HUES64 (cell line): Measurements from ENCODE around the gene POU5F2.

Experiments used
- H3K27ac ChIP-seq: 2 replicates; pipeline ENCODE4 v1.7.0; 2013; ENCODE audit warnings: low read depth, low read length, inconsistent platforms
- H3K27me3 ChIP-seq: 2 replicates; pipeline ENCODE4 v1.6.1; 2013; ENCODE audit warnings: mild to moderate bottlenecking, low read length; ENCODE audit not compliant: insufficient read depth
- H3K36me3 ChIP-seq: 2 replicates; pipeline ENCODE4 v1.6.1; 2013; ENCODE audit warnings: mild to moderate bottlenecking, low read length; ENCODE audit not compliant: insufficient read depth
- H3K4me1 ChIP-seq: 2 replicates; pipeline ENCODE4 v1.6.1; 2013; ENCODE audit warnings: mild to moderate bottlenecking, low read length, moderate library complexity; ENCODE audit not compliant: insufficient read depth
- H3K4me3 ChIP-seq: 2 replicates; pipeline ENCODE4 v1.5.1; 2013; ENCODE audit warnings: mild to moderate bottlenecking, low read length, moderate library complexity
- H3K9ac ChIP-seq: 2 replicates; pipeline ENCODE4 v1.6.1; 2013; ENCODE audit warnings: mild to moderate bottlenecking, low read depth, low read length
- H3K9me3 ChIP-seq: 2 replicates; pipeline ENCODE4 v1.6.1; 2013; ENCODE audit warnings: low read depth, low read length; ENCODE audit not compliant: insufficient read depth
- WGBS: fragments of 150-250, 120-280 bp; methylation state at CpG from one replicate; pipeline ENCODE4 v1.1.7; 2013; ENCODE audit warnings: missing lambda C conversion rate; 5-methylcytosine and 5-hydroxymethylcytosine counted together

POU5F2 gene

DNA sequence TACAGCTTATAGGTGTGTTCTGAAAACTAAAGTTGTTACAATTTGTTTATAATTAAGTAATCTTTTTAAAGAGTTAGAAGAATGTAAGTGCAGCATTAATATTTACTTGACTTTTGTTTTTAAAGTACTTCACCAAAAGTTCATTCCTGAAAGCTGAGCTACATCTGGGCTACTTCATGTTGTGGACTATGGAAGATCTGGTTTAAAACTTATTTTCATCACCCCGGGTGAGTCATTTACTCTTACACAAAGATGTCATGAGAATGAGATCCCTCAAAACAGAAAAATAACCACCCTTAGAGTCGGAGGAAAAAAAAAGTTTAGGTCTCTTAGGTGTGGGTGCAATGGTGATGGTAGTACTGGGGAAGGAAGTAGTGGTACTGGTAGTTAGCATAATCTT lies 5.1 kb downstream of the POU5F2 start:
- Histone ChIP-seq H3K27me3 (no peaks in the 10 kb centered on the region), H3K27ac (no peak overlapping the region)
- 87% methylated on average over 2 of the region's 2 CpGs for WGBS

DNA sequence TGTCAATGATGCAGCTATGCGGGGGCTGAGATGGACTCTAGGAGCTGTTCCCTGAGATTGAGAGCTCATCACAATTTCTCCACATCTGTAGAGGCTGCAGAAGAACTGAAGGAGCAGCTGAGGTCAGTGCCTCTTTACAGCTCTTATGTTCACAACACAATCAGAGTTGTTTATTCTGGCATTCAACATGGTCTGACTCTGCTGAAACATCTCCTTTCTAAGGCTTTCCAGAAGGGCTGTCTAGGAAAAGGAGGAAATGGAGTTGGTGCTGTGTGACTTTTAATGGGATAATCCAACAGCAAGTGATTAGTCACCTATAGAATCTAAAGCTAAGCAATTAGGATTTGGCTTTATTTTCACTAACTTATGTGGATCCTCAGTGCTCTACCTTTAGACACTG lies 6.0 kb downstream of the POU5F2 start:
- H3K4me3 ChIP-seq: no peak overlapping the region
- no peaks in the 10 kb centered on the region for H3K27me3 ChIP-seq
- no peak overlapping the region for H3K9ac ChIP-seq
- no peak overlapping the region for H3K27ac ChIP-seq
- no peaks in the 10 kb centered on the region; the same call in 1 of the 2 replicates for H3K9me3 ChIP-seq
- H3K36me3 ChIP-seq: no peaks in the 10 kb centered on the region
- H3K4me1 ChIP-seq: no peaks in the 10 kb centered on the region
- WGBS: 96% methylated on average over 1 of the region's 1 CpG

More for the DNA sequence above, 5.1 kb downstream of the POU5F2 start:
- Histone ChIP-seq H3K36me3 (no peaks in the 10 kb centered on the region), H3K9ac (no peak overlapping the region), H3K4me1 (no peaks in the 10 kb centered on the region), H3K4me3 (no peak overlapping the region), H3K9me3 (no peaks in the 10 kb centered on the region; the same call in 1 of the 2 replicates)

GRCh38 chr5:93731987-93732386 lies 9.4 kb downstream of the POU5F2 start:
- Histone ChIP-seq H3K9ac (no peak overlapping the region), H3K27ac (no peak overlapping the region), H3K36me3 (no peaks in the 10 kb centered on the region), H3K27me3 (no peaks in the 10 kb centered on the region), H3K9me3 (no peaks in the 10 kb centered on the region), H3K4me1 (no peaks in the 10 kb centered on the region), H3K4me3 (no peak overlapping the region)
- WGBS: 88% methylated on average over 3 of the region's 3 CpGs

DNA sequence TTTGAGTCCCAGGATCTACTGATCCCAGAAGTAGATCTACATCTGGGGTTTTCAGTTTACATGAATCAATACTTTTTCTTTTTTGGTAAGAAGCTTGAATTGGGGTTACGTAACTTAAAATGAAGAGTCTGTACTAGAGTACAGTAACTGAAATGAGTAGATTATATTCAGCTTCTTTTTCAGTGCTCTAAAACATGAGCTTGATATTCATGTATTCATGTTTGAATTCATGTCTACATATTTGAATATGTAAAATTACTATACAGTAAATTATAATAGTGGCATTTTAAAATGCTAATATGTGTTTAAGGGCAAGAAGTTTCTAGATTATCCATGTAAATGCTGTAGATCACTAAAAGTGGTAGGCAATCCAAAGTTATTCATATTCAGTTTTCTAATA lies 14.8 kb downstream of the POU5F2 start:
- WGBS: 80% methylated on average over 1 of the region's 1 CpG
- Histone ChIP-seq H3K9me3 (no peaks in the 10 kb centered on the region), H3K27ac (no peak overlapping the region), H3K27me3 (no peaks in the 10 kb centered on the region), H3K4me3 (no peak overlapping the region), H3K36me3 (no peaks in the 10 kb centered on the region), H3K4me1 (peaks cover 33% of the 10 kb centered on the region), H3K9ac (no peak overlapping the region)

DNA sequence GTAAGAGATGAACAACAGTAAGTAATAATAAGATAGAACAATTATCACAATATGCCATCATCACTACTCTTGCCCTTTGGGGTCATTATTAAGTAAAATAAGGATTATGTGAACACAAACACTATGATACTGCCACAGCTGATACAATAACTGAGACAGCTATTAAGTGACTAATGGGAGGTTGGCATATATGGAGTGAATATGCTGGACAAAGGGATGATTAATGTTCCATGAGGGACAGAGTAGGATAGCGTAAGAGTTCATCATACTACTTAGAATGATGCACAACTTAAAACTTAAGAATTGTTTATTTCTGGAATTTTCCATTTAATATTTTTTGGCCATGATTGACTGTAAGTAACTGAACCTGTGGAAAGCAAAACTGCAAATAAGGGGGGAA lies 16.6 kb downstream of the POU5F2 start:
- H3K36me3 ChIP-seq: no peaks in the 10 kb centered on the region
- no peaks in the 10 kb centered on the region for H3K27me3 ChIP-seq
- H3K9me3 ChIP-seq: no peaks in the 10 kb centered on the region
- peaks cover 33% of the 10 kb centered on the region for H3K4me1 ChIP-seq
- H3K9ac ChIP-seq: no peak overlapping the region
- WGBS: no CpG with 5 or more reads among the region's 1 CpG
- H3K27ac ChIP-seq: no peak overlapping the region
- H3K4me3 ChIP-seq: no peak overlapping the region

GRCh38 chr5:93723681-93724080 lies 17.7 kb downstream of the POU5F2 start:
- Histone ChIP-seq H3K4me3 (no peak overlapping the region), H3K36me3 (no peaks in the 10 kb centered on the region), H3K27me3 (no peaks in the 10 kb centered on the region), H3K27ac (no peak overlapping the region), H3K9ac (no peak overlapping the region), H3K4me1 (peaks cover 33% of the 10 kb centered on the region), H3K9me3 (no peaks in the 10 kb centered on the region)
- WGBS: 92% methylated on average over 3 of the region's 4 CpGs

GRCh38 chr5:93723005-93723404 lies 18.4 kb downstream of the POU5F2 start:
- peaks cover 33% of the 10 kb centered on the region for H3K4me1 ChIP-seq
- H3K9me3 ChIP-seq: no peaks in the 10 kb centered on the region
- H3K9ac ChIP-seq: no peak overlapping the region
- H3K27me3 ChIP-seq: no peaks in the 10 kb centered on the region
- no peaks in the 10 kb centered on the region for H3K36me3 ChIP-seq
- H3K27ac ChIP-seq: no peak overlapping the region
- H3K4me3 ChIP-seq: no peak overlapping the region

DNA sequence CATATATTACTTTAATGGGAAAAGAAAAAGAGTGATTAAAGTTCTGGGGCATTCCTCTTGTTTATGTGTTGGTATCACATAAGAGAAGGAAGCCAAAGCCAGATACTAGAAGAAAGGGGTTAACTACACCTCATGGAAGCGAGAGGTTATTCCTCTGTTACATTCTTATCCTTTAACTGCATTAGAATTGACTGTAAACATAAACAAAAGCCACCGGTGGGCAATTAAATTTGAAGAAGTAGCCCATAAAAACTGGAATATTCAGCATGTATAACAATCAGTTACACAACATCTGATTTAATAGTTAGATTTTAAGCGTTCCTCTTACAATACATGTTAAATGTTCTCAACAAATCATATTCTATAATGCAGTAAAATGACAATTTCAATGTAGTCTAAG lies 18.8 kb downstream of the POU5F2 start:
- H3K9me3 ChIP-seq: no peaks in the 10 kb centered on the region
- no peak overlapping the region for H3K4me3 ChIP-seq
- 42% methylated on average over 2 of the region's 3 CpGs for WGBS
- H3K9ac ChIP-seq: no peak overlapping the region
- H3K27ac ChIP-seq: no peak overlapping the region
- no peaks in the 10 kb centered on the region for H3K27me3 ChIP-seq
- peaks cover 33% of the 10 kb centered on the region for H3K4me1 ChIP-seq
- H3K36me3 ChIP-seq: no peaks in the 10 kb centered on the region

- H3K4me3 ChIP-seq: no peak overlapping the region
- whole genome bisulfite sequencing: 79% methylated on average over 1 of the region's 1 CpG
- peaks cover 29% of the 10 kb centered on the region for H3K4me1 ChIP-seq
- H3K9me3 ChIP-seq: no peaks in the 10 kb centered on the region
- H3K27ac ChIP-seq: no peak overlapping the region
- H3K36me3 ChIP-seq: no peaks in the 10 kb centered on the region
- no peak overlapping the region for H3K9ac ChIP-seq
- no peaks in the 10 kb centered on the region for H3K27me3 ChIP-seq
These were observed 19.9 kb downstream of the POU5F2 start for GRCh38 chr5:93721511-93721910.

GRCh38 chr5:93721071-93721470 lies 20.3 kb downstream of the POU5F2 start:
- H3K36me3 ChIP-seq: no peaks in the 10 kb centered on the region
- H3K27ac ChIP-seq: no peak overlapping the region
- H3K4me3 ChIP-seq: no peak overlapping the region
- H3K9ac ChIP-seq: no peak overlapping the region
- no peaks in the 10 kb centered on the region for H3K9me3 ChIP-seq
- H3K4me1 ChIP-seq: peaks cover 28% of the 10 kb centered on the region
- H3K27me3 ChIP-seq: no peaks in the 10 kb centered on the region
- WGBS: 88% methylated on average over 3 of the region's 3 CpGs

DNA sequence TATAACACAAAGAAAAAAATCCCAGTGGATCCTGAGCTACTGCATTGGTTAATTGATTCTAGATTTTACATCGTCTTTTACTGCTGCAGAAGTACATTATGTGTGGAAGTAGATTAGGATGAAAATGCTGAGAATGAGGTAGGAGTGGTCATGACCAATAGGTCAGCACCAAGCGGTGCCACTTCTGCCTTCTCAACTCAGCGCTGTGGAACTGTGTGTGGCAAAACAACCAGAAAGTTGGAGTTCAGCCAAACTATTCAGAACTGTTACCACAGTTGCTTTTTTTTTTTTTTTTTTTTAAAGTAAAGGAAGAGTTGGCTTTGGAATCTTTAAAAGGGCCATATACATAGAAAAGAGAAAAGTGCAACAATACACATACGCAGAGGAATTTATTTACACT lies 24.2 kb downstream of the POU5F2 start:
- H3K27ac ChIP-seq: no peak overlapping the region
- 93% methylated on average over 3 of the region's 4 CpGs for WGBS
- H3K27me3 ChIP-seq: no peaks in the 10 kb centered on the region
- no peak overlapping the region for H3K9ac ChIP-seq
- H3K36me3 ChIP-seq: no peaks in the 10 kb centered on the region
- no peak overlapping the region for H3K4me3 ChIP-seq
- H3K4me1 ChIP-seq: peaks cover 7% of the 10 kb centered on the region
- H3K9me3 ChIP-seq: no peaks in the 10 kb centered on the region

- H3K36me3 ChIP-seq: no peaks in the 10 kb centered on the region
- H3K4me1 ChIP-seq: 0 out of 2 replicates have a peak, but pooled peaks cover 6% of the 10 kb centered on the region
- H3K4me3 ChIP-seq: no peak overlapping the region
- H3K27me3 ChIP-seq: no peaks in the 10 kb centered on the region
- H3K9me3 ChIP-seq: no peaks in the 10 kb centered on the region
- no peak overlapping the region for H3K9ac ChIP-seq
- H3K27ac ChIP-seq: no peak overlapping the region
These were observed 24.9 kb downstream of the POU5F2 start for GRCh38 chr5:93716453-93716852.
